ENCODE measurements around the gene CENPH.

DNA sequence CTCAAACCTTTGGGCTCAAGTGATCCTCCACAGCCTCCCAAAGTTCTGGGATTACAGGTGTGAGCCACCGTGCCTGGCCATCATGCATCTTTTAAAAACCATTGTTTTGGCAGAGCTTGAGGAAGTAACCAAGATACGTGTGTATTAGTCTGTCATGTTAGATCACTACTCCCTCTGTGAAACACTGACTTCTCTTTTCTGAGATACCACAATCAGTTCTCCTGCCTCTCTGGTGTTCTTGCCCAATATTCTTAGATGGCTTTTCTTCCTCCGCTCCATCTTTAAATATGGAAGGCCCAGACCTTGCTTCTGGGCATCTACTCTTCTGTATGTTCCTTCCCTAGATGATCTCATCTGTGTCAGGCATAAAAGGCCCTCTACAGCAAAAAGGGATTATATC is 36.7 kb upstream of the CENPH start:
- TF ChIP-seq EP300 (IDR thresholded peaks at IDR 0.05; ENCODE audit: borderline replicate concordance in 1 of 2, low read depth in 1 of 2, low read length in 1 of 2) (no peak), SIN3A (IDR thresholded peaks at IDR 0.05; ENCODE audit: borderline replicate concordance, low read depth, low read length) (no peak), REST (IDR thresholded peaks at IDR 0.05; ENCODE audit: low read depth, low read length) (no peak), GABPA (IDR thresholded peaks at IDR 0.05; ENCODE audit: low read depth) (no peak), RAD21 (IDR thresholded peaks at IDR 0.05; ENCODE audit: low read length) (no peak), EZH2phosphoT487 (IDR thresholded peaks at IDR 0.05; ENCODE audit: borderline replicate concordance, low read depth) (no peak), ZBTB33 (IDR thresholded peaks at IDR 0.05; ENCODE audit: borderline replicate concordance, low read depth) (no peak), MAX (IDR thresholded peaks at IDR 0.05; ENCODE audit: low read depth) (no peak), YY1 (IDR thresholded peaks at IDR 0.05; ENCODE audit: low read depth) (no peak), MXI1 (IDR thresholded peaks at IDR 0.05; ENCODE audit: low read depth, low read length) (no peak)
- TF ChIP-seq, protein P1, sequence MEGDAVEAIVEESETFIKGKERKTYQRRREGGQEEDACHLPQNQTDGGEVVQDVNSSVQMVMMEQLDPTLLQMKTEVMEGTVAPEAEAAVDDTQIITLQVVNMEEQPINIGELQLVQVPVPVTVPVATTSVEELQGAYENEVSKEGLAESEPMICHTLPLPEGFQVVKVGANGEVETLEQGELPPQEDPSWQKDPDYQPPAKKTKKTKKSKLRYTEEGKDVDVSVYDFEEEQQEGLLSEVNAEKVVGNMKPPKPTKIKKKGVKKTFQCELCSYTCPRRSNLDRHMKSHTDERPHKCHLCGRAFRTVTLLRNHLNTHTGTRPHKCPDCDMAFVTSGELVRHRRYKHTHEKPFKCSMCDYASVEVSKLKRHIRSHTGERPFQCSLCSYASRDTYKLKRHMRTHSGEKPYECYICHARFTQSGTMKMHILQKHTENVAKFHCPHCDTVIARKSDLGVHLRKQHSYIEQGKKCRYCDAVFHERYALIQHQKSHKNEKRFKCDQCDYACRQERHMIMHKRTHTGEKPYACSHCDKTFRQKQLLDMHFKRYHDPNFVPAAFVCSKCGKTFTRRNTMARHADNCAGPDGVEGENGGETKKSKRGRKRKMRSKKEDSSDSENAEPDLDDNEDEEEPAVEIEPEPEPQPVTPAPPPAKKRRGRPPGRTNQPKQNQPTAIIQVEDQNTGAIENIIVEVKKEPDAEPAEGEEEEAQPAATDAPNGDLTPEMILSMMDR (IDR thresholded peaks at IDR 0.05) = no peak
- TF ChIP-seq, protein P2, sequence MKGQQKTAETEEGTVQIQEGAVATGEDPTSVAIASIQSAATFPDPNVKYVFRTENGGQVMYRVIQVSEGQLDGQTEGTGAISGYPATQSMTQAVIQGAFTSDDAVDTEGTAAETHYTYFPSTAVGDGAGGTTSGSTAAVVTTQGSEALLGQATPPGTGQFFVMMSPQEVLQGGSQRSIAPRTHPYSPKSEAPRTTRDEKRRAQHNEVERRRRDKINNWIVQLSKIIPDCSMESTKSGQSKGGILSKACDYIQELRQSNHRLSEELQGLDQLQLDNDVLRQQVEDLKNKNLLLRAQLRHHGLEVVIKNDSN (IDR thresholded peaks at IDR 0.05; ENCODE audit: borderline replicate concordance, low read depth) = no peak

Measured in SK-N-SH (cell line).